Ishikawa (cell line): Measurements from ENCODE around the gene GPD2.

Source experiments
- CEBPB ChIP-seq: IDR thresholded peaks from 2 replicates; pipeline ENCODE4 v1.6.1; 2012
- EGR1 ChIP-seq: IDR thresholded peaks from 2 replicates; pipeline ENCODE4 v1.6.1; 2012
- MAX ChIP-seq: IDR thresholded peaks from 2 replicates; pipeline ENCODE4 v1.6.1; 2012
- TAF1 ChIP-seq: IDR thresholded peaks from 2 replicates; pipeline ENCODE4 v1.6.1; 2012; ENCODE audit warnings: low read depth, mild to moderate bottlenecking
- YY1 ChIP-seq: IDR thresholded peaks from 2 replicates; pipeline ENCODE4 v1.6.1; 2012; ENCODE audit warnings: low read depth

DNA sequence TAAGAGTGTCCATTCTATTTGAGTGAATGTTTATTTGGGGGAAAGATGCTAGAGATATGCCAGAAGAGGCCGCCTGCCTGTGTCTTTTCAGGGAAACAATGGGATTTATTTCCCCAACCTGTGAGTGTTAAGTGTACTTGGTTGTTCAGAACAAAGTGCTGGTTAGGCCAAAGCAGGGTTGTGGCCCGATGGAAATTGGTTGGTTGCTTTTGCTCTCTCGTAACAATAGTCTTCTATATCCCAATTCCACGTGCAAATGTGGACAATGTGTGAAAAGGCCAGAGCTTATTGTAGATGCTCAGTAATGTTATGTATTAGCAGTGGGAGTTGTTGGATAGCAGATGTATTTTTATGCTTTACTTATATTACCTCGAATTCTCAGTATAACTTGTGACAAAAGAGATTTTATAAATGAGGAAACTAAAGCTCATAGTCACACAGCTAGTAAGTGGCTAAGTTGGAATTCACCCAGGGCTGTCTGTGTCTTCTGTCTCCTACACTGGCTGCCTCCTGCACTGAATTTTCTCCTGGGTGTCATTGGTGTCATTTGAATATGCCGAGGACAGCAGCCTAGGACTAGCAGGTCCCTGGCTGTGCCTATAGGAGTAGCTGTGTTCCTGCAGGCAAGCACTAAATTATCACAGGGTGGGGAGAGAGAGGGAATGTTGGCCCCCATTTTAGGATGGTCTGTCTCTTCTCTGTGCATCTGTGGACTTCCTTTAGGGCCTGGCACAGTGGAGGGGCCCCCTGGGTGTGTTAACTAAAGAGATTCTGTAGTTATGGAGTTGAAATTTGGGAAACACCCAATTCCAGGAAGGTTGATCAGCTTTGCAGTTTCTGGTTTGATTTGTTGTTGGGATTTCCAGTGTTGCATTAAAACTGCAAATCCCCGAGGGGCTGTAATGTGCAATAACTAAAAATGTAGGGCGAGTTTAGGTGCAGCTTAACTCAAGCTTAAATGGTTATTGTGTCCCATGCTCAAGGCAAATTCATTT lies 21.6 kb downstream of the GPD2 start:
- TF ChIP-seq CEBPB: no peak
- no peak for TF ChIP-seq TAF1
- no peak for TF ChIP-seq YY1
- no peak for TF ChIP-seq EGR1
- TF ChIP-seq MAX: no peak
